Measurements from ENCODE around the gene CDH13. TPM values are rescaled to one million over a fixed set of nuclear protein-coding genes. Genes with fewer than 3 reads are reported as not detected.

The CDH13 gene
- total and polyA plus RNA-seq, 2 donors (not counting 3 experiments of a cell fraction or from before 2014, with no cell fraction given): 96.6 to 124 TPM

DNA sequence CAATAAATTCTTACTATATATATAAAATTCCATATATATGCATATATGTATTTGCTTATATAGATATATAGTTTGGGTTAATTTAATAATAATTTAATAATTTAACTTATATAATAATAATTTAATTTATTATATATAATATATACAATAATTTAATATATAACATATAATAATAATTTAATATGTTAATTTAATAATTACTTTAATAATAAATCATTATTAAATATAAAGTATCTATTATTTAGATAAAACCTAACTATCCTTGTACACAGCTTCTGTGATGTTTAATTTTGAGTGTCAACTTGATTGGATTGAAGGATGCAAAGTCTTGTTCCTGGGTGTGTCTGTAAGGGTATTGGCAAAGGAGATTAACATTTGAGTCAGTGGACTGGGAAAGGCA lies 40.6 kb upstream of the CDH13 start:
- intact Hi-C loops (cut with micrococcal nuclease): loop anchor here (10.0 kb wide), 1 partner anchor 321 kb away; no protein-coding TSS in a partner anchor
- BruUV-seq (replicated peaks): no TSS peak
- Histone ChIP-seq H3K4me1 (ENCODE audit: control insufficient read depth, extremely low read depth, insufficient read depth, low read length) (no peaks in the 10 kb centered on the region), H3K36me3 (ENCODE audit: control insufficient read depth in 2 of 2, extremely low read depth in 1 of 2, insufficient read depth in 2 of 2, low read length in 2 of 2) (no peaks in the 10 kb centered on the region), H4K20me1 (replicated peaks; ENCODE audit: control insufficient read depth, extremely low read depth, insufficient read depth, low read length) (no peaks in the 10 kb centered on the region), H3K79me2 (ENCODE audit: control insufficient read depth, insufficient read depth, low read length) (no peaks in the 10 kb centered on the region), H3K9ac (replicated peaks; ENCODE audit: extremely low read depth, insufficient read depth, low read length) (no peak overlapping the region), H3K27ac (ENCODE audit: insufficient read depth, low read depth, low read length) (no peak overlapping the region), H3K4me2 (ENCODE audit: insufficient read depth, low read length) (no peak overlapping the region), H3K4me3 (replicated peaks in 1 of 3; ENCODE audit: insufficient read depth in 1 of 3, low read depth in 1 of 3, low read length in 3 of 3) (no peak overlapping the region), H2AFZ (ENCODE audit: low read depth, low read length) (no peak overlapping the region), H3K9me3 (replicated peaks; ENCODE audit: control insufficient read depth, insufficient read depth, low read length) (no peaks in the 10 kb centered on the region), H3K9me1 (replicated peaks; ENCODE audit: control insufficient read depth, extremely low read depth, insufficient read depth, low read length) (no peaks in the 10 kb centered on the region), H3K27me3 (ENCODE audit: control insufficient read depth in 2 of 2, insufficient read depth in 2 of 2, low read length in 2 of 2) (peaks cover under 1 to 2% of the 10 kb centered on the region in 2 experiments)
- ChIA-PET CTCF (no interaction called here), POLR2A (no interaction called here)
- dilution Hi-C loops (cut with MboI; ENCODE audit: extremely low pct_ligation_motif_present, low sequenced_read_pairs): no loop called here
- no peak for TF ChIP-seq GATA2 (IDR thresholded peaks at IDR 0.05; ENCODE audit: insufficient read depth, insufficient read length, low read depth, low read length)
- TF ChIP-seq EZH2 (IDR thresholded peaks at IDR 0.05; ENCODE audit: borderline replicate concordance, low read depth, low read length, severe bottlenecking): no peak
- TF ChIP-seq JUN (IDR thresholded peaks at IDR 0.05; ENCODE audit: borderline replicate concordance, insufficient read depth, insufficient read length, low read depth): no peak
- TF ChIP-seq POLR2A (IDR thresholded peaks at IDR 0.05; ENCODE audit: low read depth, low read length): no peak
- TF ChIP-seq MYC (IDR thresholded peaks at IDR 0.05; ENCODE audit: low read depth, low read length): no peak
- TF ChIP-seq FOS (IDR thresholded peaks at IDR 0.05; ENCODE audit: borderline replicate concordance, insufficient read depth, low read length): no peak
- DNase-seq (ENCODE audit: low read depth, low spot score) (no peak), FAIRE-seq (no peak)

DNA sequence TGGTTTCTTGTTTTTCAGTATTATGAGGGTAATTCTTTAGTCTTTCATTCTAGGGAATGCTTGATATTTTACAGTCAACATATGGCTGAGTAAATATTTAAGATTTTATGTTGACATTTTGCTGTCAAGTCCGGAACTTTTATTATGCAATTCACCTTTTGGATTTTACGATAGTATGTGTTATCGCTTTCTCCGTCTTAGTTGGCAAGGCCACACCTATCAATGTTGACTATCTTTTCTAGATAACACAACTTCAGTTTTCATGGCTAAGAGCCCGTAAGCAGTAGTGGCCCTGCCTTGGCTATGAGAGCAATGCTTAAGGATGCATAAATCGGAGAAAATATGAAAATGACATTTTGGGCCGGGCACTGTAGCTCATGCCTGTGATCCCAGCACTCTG lies 39.5 kb upstream of the CDH13 start:
- H2AFZ ChIP-seq (ENCODE audit: low read depth, low read length): no peak overlapping the region
- H3K79me2 ChIP-seq (ENCODE audit: control insufficient read depth, insufficient read depth, low read length): no peaks in the 10 kb centered on the region
- H3K9me1 ChIP-seq (replicated peaks; ENCODE audit: control insufficient read depth, extremely low read depth, insufficient read depth, low read length): no peaks in the 10 kb centered on the region
- no peaks in the 10 kb centered on the region for H3K9me3 ChIP-seq (replicated peaks; ENCODE audit: control insufficient read depth, insufficient read depth, low read length)
- no peak overlapping the region for H3K27ac ChIP-seq (ENCODE audit: insufficient read depth, low read depth, low read length)
- FAIRE-seq (no peak), DNase-seq (ENCODE audit: low read depth, low spot score) (no peak)
- no peaks in the 10 kb centered on the region for H3K4me1 ChIP-seq (ENCODE audit: control insufficient read depth, extremely low read depth, insufficient read depth, low read length)
- H3K36me3 ChIP-seq (ENCODE audit: control insufficient read depth in 2 of 2, extremely low read depth in 1 of 2, insufficient read depth in 2 of 2, low read length in 2 of 2): no peaks in the 10 kb centered on the region
- no peak overlapping the region for H3K9ac ChIP-seq (replicated peaks; ENCODE audit: extremely low read depth, insufficient read depth, low read length)
- dilution Hi-C loops (cut with MboI; ENCODE audit: extremely low pct_ligation_motif_present, low sequenced_read_pairs) (no loop called here), intact Hi-C loops (cut with micrococcal nuclease) (loop anchor here (10.0 kb wide), 1 partner anchor 322 kb away; no protein-coding TSS in a partner anchor)
- TF ChIP-seq, protein P1, sequence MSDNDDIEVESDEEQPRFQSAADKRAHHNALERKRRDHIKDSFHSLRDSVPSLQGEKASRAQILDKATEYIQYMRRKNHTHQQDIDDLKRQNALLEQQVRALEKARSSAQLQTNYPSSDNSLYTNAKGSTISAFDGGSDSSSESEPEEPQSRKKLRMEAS (IDR thresholded peaks at IDR 0.05; ENCODE audit: insufficient read depth, insufficient read length): no peak
- no peaks in the 10 kb centered on the region for H4K20me1 ChIP-seq (replicated peaks; ENCODE audit: control insufficient read depth, extremely low read depth, insufficient read depth, low read length)
- no TSS peak for BruUV-seq (replicated peaks)
- POLR2A ChIA-PET: no interaction called here
- H3K4me3 ChIP-seq (replicated peaks in 1 of 3; ENCODE audit: insufficient read depth in 1 of 3, low read depth in 1 of 3, low read length in 3 of 3): no peak overlapping the region
- H3K27me3 ChIP-seq (ENCODE audit: control insufficient read depth in 2 of 2, insufficient read depth in 2 of 2, low read length in 2 of 2): peaks cover 2 to 3% of the 10 kb centered on the region in 2 experiments
- CTCF ChIA-PET: interaction anchor here (1.8 kb wide), 1 partner anchor 10 kb away, joined by 5 read pairs; no protein-coding TSS in a partner anchor
- no peak overlapping the region for H3K4me2 ChIP-seq (ENCODE audit: insufficient read depth, low read length)

Data from endothelial cell of umbilical vein (primary cell).